HepG2 (cell line): Measurements from ENCODE around the gene MT1G. TPM values are rescaled to one million over a fixed set of nuclear protein-coding genes. Genes with fewer than 3 reads are reported as not detected.

Experiments used
- ARNT2 ChIP-seq: sonication (generic); formaldehyde crosslinking; IDR thresholded peaks from 2 replicates; pipeline ENCODE4 v1.8.0; 2022; ENCODE audit warnings: mild to moderate bottlenecking, low read depth, missing genetic modification reagents, moderate library complexity
- BORCS8-MEF2B ChIP-seq: sonication (generic); formaldehyde crosslinking; IDR thresholded peaks from 2 replicates; pipeline ENCODE4 v1.8.0; 2022; ENCODE audit warnings: mild to moderate bottlenecking, missing genetic modification reagents
- BRD4 ChIP-seq: sonication (generic); formaldehyde crosslinking; IDR thresholded peaks from 2 replicates; pipeline ENCODE4 v1.4.0; 2020; ENCODE audit warnings: missing genetic modification reagents
- ETV5 ChIP-seq: IDR thresholded peaks from 2 replicates; pipeline ENCODE4 v1.6.1; 2018; ENCODE audit warnings: missing biosample characterization, missing genetic modification reagents, inconsistent platforms, borderline replicate concordance
- MAX ChIP-seq: IDR thresholded peaks from 2 replicates; pipeline ENCODE4 v1.6.1; 2012; ENCODE audit warnings: inconsistent platforms
- PHB2 ChIP-seq: fragments of 450-650 bp; IDR thresholded peaks from 2 replicates; pipeline ENCODE4 v1.6.1; 2018; ENCODE audit not compliant: partially characterized antibody
- PRMT3 ChIP-seq: sonication (generic); formaldehyde crosslinking; IDR thresholded peaks from 2 replicates; pipeline ENCODE4 v1.8.1; 2022; ENCODE audit warnings: low read depth, mild to moderate bottlenecking, moderate library complexity, missing genetic modification reagents, borderline replicate concordance
- RBFOX2 ChIP-seq: fragments of 200-400 bp; formaldehyde crosslinking; IDR thresholded peaks from 2 replicates; pipeline ENCODE4 v1.6.1; 2017; ENCODE audit warnings: low read depth, mild to moderate bottlenecking, low read length
- RBM39 ChIP-seq: fragments of 200-400 bp; formaldehyde crosslinking; IDR thresholded peaks from one replicate; pipeline ENCODE4 v1.6.1; 2018; ENCODE audit warnings: antibody characterized with exemption, mild to moderate bottlenecking, low read depth, low read length; ENCODE audit not compliant: poor library complexity, severe bottlenecking
- RXRB ChIP-seq: IDR thresholded peaks from 2 replicates; pipeline ENCODE4 v1.6.1; 2016; ENCODE audit warnings: borderline replicate concordance, missing genetic modification reagents, missing compliant biosample characterization
- SMAD3 ChIP-seq: sonication (generic); formaldehyde crosslinking; IDR thresholded peaks from 2 replicates; pipeline ENCODE4 v1.4.0; 2020; ENCODE audit warnings: missing genetic modification reagents
- STAT5B ChIP-seq: sonication (generic); formaldehyde crosslinking; IDR thresholded peaks from 2 replicates; pipeline ENCODE4 v1.4.0; 2020; ENCODE audit warnings: missing genetic modification reagents
- TOPORS ChIP-seq: sonication (generic); formaldehyde crosslinking; IDR thresholded peaks from 2 replicates; pipeline ENCODE4 v1.8.0; 2023; ENCODE audit warnings: mild to moderate bottlenecking, missing genetic modification reagents
- WIZ ChIP-seq: sonication (generic); formaldehyde crosslinking; IDR thresholded peaks from 2 replicates; pipeline ENCODE4 v1.5.1; 2020; ENCODE audit warnings: mild to moderate bottlenecking, missing genetic modification reagents
- ZBTB25 ChIP-seq: IDR thresholded peaks from 2 replicates; pipeline ENCODE4 v1.6.1; 2018; ENCODE audit warnings: missing genetic modification reagents
- ZFP62 ChIP-seq: sonication (generic); formaldehyde crosslinking; IDR thresholded peaks from 2 replicates; pipeline ENCODE4 v1.4.0; 2020; ENCODE audit warnings: missing genetic modification reagents
- ZNF496 ChIP-seq: sonication (generic); formaldehyde crosslinking; IDR thresholded peaks from 2 replicates; pipeline ENCODE4 v1.8.1; 2023; ENCODE audit warnings: mild to moderate bottlenecking, moderate library complexity, missing genetic modification reagents; ENCODE audit not compliant: insufficient replicate concordance
- ZNF512 ChIP-seq: sonication (generic); formaldehyde crosslinking; IDR thresholded peaks from 2 replicates; pipeline ENCODE4 v1.4.0; 2020; ENCODE audit warnings: mild to moderate bottlenecking, missing genetic modification reagents
- ZNF616 ChIP-seq: sonication (generic); formaldehyde crosslinking; IDR thresholded peaks from 2 replicates; pipeline ENCODE4 v1.5.0; 2020; ENCODE audit warnings: low read depth, mild to moderate bottlenecking, missing genetic modification reagents
- ZNF713 ChIP-seq: sonication (generic); formaldehyde crosslinking; IDR thresholded peaks from 2 replicates; pipeline ENCODE4 v1.4.0; 2020; ENCODE audit warnings: mild to moderate bottlenecking, missing genetic modification reagents
- ZSCAN22 ChIP-seq: sonication (generic); formaldehyde crosslinking; IDR thresholded peaks from 2 replicates; pipeline ENCODE4 v1.4.0; 2020; ENCODE audit warnings: mild to moderate bottlenecking, missing genetic modification reagents
- polyA plus RNA-seq, 8 experiments: library from polyadenylated mRNA; depleted of rRNA in 3 of 8; stranded (reverse) in 7 of 8; unstranded in 1 of 8; fragments of >200 nt; fragmentation: Illumina TruSeq in 4 of 8; extraction: Trizol in 4 of 8; gene quantifications; 2 replicates each; pipeline versions ENCODE4 v1.2.1 to v1.2.3, GENCODE V29; 2011 to 2016; ENCODE audit warnings: low read depth in 4 of 8, missing spikeins in 1 of 8, mixed read lengths in 1 of 8; ENCODE audit not compliant: insufficient read depth in 1 of 8
- total RNA-seq, 5 experiments: library from RNA; depleted of rRNA; stranded (reverse); fragments of >200 nt; fragmentation: Illumina TruSeq; extraction: Trizol; gene quantifications; 2 replicates each; pipeline ENCODE4 v1.2.3, GENCODE V29; 2016; ENCODE audit warnings: low read depth in 1 of 5
- TF ChIP-seq, protein P1 (sequence below): sonication (generic); formaldehyde crosslinking; IDR thresholded peaks from 2 replicates; pipeline ENCODE4 v1.4.0; 2020; ENCODE audit warnings: missing genetic modification reagents, mild to moderate bottlenecking, borderline replicate concordance
- TF ChIP-seq, protein P2 (sequence below): IDR thresholded peaks from 2 replicates; pipeline ENCODE4 v1.6.1; 2016

Gene MT1G
- total and polyA plus RNA-seq, 2 of the 13 experiments (the other 11 are each of a cell fraction or from before 2014, with no cell fraction given), result 3.6 to 377 TPM

DNA sequence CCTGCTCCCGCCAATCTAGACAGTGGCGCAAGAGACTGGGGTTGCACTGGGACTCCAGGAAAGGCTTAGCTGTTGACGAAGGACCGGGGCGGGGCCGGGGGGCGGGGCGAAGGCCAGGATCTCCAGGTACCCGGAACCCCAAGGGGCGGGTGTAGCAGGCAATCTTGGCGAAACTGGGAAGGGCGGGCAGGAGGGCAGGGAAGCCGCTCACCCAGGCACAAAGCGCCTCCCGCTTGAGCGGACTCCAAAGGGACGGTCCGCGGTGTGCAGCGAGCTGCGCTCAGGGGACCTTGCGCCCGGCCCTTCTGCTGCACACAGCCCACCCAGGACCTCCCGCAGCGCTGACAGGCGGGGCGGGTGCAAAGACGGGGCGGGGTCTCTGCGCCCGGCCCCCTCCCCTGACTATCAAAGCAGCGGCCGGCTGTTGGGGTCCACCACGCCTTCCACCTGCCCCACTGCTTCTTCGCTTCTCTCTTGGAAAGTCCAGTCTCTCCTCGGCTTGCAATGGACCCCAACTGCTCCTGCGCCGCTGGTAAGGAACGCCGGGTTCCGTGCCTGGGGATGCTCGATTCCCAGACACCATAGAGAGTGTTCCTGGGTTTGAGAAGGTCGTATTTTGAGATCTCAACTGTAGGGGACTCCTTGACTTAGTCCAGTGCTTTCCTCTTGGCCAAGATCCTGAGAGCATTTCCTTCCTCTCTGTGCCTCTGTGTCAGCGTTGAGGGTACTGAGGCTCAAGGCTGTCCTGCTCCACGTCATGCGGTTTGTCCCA lies 10.1 kb downstream of the MT1G start, which contains the start of gene MT1F (continued):
- TF ChIP-seq, protein P1, sequence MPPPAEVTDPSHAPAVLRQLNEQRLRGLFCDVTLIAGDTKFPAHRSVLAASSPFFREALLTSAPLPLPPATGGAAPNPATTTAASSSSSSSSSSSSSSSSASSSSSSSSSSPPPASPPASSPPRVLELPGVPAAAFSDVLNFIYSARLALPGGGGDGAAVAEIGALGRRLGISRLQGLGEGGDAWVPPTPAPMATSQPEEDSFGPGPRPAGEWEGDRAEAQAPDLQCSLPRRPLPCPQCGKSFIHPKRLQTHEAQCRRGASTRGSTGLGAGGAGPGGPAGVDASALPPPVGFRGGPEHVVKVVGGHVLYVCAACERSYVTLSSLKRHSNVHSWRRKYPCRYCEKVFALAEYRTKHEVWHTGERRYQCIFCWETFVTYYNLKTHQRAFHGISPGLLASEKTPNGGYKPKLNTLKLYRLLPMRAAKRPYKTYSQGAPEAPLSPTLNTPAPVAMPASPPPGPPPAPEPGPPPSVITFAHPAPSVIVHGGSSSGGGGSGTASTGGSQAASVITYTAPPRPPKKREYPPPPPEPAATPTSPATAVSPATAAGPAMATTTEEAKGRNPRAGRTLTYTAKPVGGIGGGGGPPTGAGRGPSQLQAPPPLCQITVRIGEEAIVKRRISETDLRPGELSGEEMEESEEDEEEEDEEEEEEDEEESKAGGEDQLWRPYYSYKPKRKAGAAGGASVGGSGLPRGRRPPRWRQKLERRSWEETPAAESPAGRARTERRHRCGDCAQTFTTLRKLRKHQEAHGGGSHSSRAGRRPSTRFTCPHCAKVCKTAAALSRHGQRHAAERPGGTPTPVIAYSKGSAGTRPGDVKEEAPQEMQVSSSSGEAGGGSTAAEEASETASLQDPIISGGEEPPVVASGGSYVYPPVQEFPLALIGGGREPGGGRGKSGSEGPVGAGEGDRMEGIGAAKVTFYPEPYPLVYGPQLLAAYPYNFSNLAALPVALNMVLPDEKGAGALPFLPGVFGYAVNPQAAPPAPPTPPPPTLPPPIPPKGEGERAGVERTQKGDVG, result no peak
- no peak for TF ChIP-seq BORCS8-MEF2B (CRISPR knock-in tag)
- TF ChIP-seq, protein P2, sequence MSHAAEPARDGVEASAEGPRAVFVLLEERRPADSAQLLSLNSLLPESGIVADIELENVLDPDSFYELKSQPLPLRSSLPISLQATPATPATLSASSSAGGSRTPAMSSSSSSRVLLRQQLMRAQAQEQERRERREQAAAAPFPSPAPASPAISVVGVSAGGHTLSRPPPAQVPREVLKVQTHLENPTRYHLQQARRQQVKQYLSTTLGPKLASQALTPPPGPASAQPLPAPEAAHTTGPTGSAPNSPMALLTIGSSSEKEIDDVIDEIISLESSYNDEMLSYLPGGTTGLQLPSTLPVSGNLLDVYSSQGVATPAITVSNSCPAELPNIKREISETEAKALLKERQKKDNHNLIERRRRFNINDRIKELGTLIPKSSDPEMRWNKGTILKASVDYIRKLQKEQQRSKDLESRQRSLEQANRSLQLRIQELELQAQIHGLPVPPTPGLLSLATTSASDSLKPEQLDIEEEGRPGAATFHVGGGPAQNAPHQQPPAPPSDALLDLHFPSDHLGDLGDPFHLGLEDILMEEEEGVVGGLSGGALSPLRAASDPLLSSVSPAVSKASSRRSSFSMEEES (CRISPR knock-in tag), result no peak
- TF ChIP-seq RBFOX2, result peak; percentile 71
- TF ChIP-seq RXRB (CRISPR knock-in tag), result no peak; the same call in 1 of the 2 replicates
- TF ChIP-seq ZNF496, result no peak
- no peak for TF ChIP-seq STAT5B (CRISPR knock-in tag)
- no peak for TF ChIP-seq SMAD3
- TF ChIP-seq ZFP62 (CRISPR knock-in tag), result no peak
- TF ChIP-seq ZNF616 (CRISPR knock-in tag), result no peak
- TF ChIP-seq WIZ (CRISPR knock-in tag), result 0 out of 2 replicates have a peak, but pooled peaks have one; percentile 41
- TF ChIP-seq ZNF713 (CRISPR knock-in tag), result no peak
- TF ChIP-seq PHB2, result no peak
- TF ChIP-seq ARNT2 (CRISPR knock-in tag), result no peak
- peak; percentile 43 for TF ChIP-seq RBM39
- TF ChIP-seq PRMT3 (CRISPR knock-in tag), result no peak
- TF ChIP-seq MAX, result no peak
- 0 out of 2 replicates have a peak, but pooled peaks have one; percentile 4 for TF ChIP-seq ETV5
- peak; percentile 71; the same call in 1 of the 2 replicates for TF ChIP-seq BRD4 (CRISPR knock-in tag)
- TF ChIP-seq ZBTB25 (CRISPR knock-in tag), result no peak
- TF ChIP-seq ZNF512 (CRISPR knock-in tag), result no peak
- no peak for TF ChIP-seq ZSCAN22
- TF ChIP-seq TOPORS (CRISPR knock-in tag), result no peak
